K562 (cell line): ENCODE data around the gene ZFPM1.

Source experiments
- CCNT2 ChIP-seq: IDR thresholded peaks from 2 replicates; pipeline ENCODE4 v1.6.1; 2011; ENCODE audit warnings: borderline replicate concordance, low read depth, mild to moderate bottlenecking, moderate library complexity, mixed read lengths, low read length; ENCODE audit not compliant: insufficient read length; ENCODE audit errors: extremely low read depth
- CHD1 ChIP-seq: fragments of 200-600 bp; sonication (generic); IDR thresholded peaks from one replicate; pipeline ENCODE4 v1.6.1; 2012; ENCODE audit warnings: mild to moderate bottlenecking, moderate library complexity, low read length, inconsistent platforms
- EP300 ChIP-seq: IDR thresholded peaks from 2 replicates; pipeline ENCODE4 v1.6.1; 2012; ENCODE audit warnings: low read length, improper control_type of control experiment
- JUND ChIP-seq, 2 experiments: IDR thresholded peaks; 2 replicates in 1 of 2; 3 replicates in 1 of 2; pipeline ENCODE4 v1.6.1; 2011; ENCODE audit warnings: borderline replicate concordance in 2 of 2, low read depth in 2 of 2, low read length in 2 of 2, improper control_type of control experiment in 1 of 2, missing biosample characterization in 1 of 2, missing genetic modification characterization in 1 of 2, missing genetic modification reagents in 1 of 2
- POLR2A ChIP-seq: fragments of 450-650 bp; conservative IDR thresholded peaks from 2 replicates; pipeline ENCODE4 v1.6.1; 2016
- ZKSCAN8 ChIP-seq: fragments of 200-800 bp; sonication (Bioruptor generic); IDR thresholded peaks from 2 replicates; pipeline ENCODE4 v1.6.1; 2016; ENCODE audit warnings: missing genetic modification characterization, missing compliant biosample characterization
- TF ChIP-seq, protein P1 (sequence below): sonication (generic); formaldehyde crosslinking; IDR thresholded peaks from 2 replicates; pipeline ENCODE4 v1.8.1; 2022; ENCODE audit warnings: missing genetic modification reagents
- TF ChIP-seq, protein P2 (sequence below), 3 experiments: IDR thresholded peaks in 2 of 3; conservative IDR thresholded peaks in 1 of 3; 2 replicates each; pipeline ENCODE4 v1.5.1; 2011 to 2012; ENCODE audit warnings: low read length in 3 of 3, mild to moderate bottlenecking in 3 of 3, control low read depth in 2 of 3, improper control_type of control experiment in 1 of 3, inconsistent platforms in 1 of 3, low read depth in 1 of 3, mixed read lengths in 1 of 3, moderate library complexity in 1 of 3; ENCODE audit not compliant: insufficient read depth in 2 of 3

DNA sequence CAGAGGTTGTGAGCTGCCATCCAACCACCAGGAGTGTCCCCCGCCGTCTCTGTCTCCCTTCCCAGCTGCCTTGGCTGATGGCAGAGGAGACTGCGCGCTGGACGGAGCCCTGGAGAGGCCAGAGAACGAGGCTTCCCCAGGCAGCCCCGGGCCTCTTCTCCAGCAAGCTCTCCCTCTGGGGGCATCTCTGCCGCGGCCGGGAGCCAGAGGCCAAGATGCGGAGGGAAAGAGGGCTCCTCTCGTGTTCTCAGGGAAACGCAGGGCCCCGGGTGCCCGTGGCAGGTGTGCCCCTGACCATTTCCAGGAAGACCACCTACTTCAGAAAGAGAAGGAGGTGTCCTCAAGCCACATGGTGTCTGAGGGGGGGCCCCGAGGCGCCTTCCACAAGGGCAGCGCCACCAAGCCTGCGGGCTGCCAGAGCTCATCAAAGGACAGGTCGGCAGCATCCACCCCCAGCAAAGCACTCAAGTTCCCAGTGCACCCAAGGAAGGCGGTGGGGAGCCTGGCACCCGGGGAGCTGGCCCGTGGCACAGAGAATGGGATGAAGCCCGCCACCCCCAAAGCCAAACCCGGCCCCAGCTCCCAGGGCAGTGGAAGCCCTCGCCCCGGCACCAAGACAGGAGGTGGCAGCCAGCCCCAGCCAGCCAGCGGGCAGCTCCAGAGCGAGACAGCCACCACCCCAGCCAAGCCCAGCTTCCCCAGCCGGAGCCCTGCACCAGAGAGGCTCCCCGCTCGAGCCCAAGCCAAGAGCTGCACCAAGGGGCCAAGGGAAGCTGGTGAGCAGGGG lies 14.8 kb upstream of the ZFPM1 start:
- no peak for TF ChIP-seq EP300
- TF ChIP-seq, protein P1, sequence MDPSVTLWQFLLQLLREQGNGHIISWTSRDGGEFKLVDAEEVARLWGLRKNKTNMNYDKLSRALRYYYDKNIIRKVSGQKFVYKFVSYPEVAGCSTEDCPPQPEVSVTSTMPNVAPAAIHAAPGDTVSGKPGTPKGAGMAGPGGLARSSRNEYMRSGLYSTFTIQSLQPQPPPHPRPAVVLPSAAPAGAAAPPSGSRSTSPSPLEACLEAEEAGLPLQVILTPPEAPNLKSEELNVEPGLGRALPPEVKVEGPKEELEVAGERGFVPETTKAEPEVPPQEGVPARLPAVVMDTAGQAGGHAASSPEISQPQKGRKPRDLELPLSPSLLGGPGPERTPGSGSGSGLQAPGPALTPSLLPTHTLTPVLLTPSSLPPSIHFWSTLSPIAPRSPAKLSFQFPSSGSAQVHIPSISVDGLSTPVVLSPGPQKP (CRISPR knock-in tag), result no peak
- no peak for TF ChIP-seq ZKSCAN8
- no peak for TF ChIP-seq POLR2A
- TF ChIP-seq, protein P2, sequence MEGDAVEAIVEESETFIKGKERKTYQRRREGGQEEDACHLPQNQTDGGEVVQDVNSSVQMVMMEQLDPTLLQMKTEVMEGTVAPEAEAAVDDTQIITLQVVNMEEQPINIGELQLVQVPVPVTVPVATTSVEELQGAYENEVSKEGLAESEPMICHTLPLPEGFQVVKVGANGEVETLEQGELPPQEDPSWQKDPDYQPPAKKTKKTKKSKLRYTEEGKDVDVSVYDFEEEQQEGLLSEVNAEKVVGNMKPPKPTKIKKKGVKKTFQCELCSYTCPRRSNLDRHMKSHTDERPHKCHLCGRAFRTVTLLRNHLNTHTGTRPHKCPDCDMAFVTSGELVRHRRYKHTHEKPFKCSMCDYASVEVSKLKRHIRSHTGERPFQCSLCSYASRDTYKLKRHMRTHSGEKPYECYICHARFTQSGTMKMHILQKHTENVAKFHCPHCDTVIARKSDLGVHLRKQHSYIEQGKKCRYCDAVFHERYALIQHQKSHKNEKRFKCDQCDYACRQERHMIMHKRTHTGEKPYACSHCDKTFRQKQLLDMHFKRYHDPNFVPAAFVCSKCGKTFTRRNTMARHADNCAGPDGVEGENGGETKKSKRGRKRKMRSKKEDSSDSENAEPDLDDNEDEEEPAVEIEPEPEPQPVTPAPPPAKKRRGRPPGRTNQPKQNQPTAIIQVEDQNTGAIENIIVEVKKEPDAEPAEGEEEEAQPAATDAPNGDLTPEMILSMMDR (IDR thresholded peaks at IDR 0.05 in 2 of 3, conservative IDR thresholded peaks at IDR 0.05 in 1 of 3; ENCODE audit: insufficient read depth in 2 of 3, low read depth in 1 of 3, low read length in 3 of 3), result no peak
- TF ChIP-seq JUND (IDR thresholded peaks at IDR 0.05; ENCODE audit: borderline replicate concordance, low read depth, low read length), result no peak
- TF ChIP-seq JUND (tag; IDR thresholded peaks at IDR 0.05; ENCODE audit: borderline replicate concordance, low read depth, low read length), result no peak
- TF ChIP-seq CCNT2, result no peak
- TF ChIP-seq CHD1, result no peak
